GM19099 (cell line): ENCODE results near the gene MTG1.

Experiments used
- POLR2A ChIP-seq: IDR thresholded peaks from 3 replicates; pipeline ENCODE4 v1.6.1; 2011; ENCODE audit warnings: low read depth; ENCODE audit not compliant: insufficient read length; ENCODE audit errors: extremely low read depth

MTG1 gene

GRCh38 chr10:133458710-133459453, 64.9 kb downstream of the MTG1 start:
- no peak for TF ChIP-seq POLR2A

GRCh38 chr10:133459454-133460207, 65.7 kb downstream of the MTG1 start:
- no peak for TF ChIP-seq POLR2A

- TF ChIP-seq POLR2A, result no peak
Observed at GRCh38 chr10:133460208-133460769, 66.3 kb downstream of the MTG1 start.

GRCh38 chr10:133461027-133461426, 67.1 kb downstream of the MTG1 start:
- TF ChIP-seq POLR2A, result no peak

GRCh38 chr10:133461841-133462240, 67.9 kb downstream of the MTG1 start:
- TF ChIP-seq POLR2A, result no peak

GRCh38 chr10:133462512-133463305, 68.8 kb downstream of the MTG1 start:
- TF ChIP-seq POLR2A, result no peak

GRCh38 chr10:133464582-133465031, 70.7 kb downstream of the MTG1 start:
- TF ChIP-seq POLR2A, result no peak

- TF ChIP-seq POLR2A, result no peak
Observed at GRCh38 chr10:133465191-133465949, 71.4 kb downstream of the MTG1 start.

- no peak for TF ChIP-seq POLR2A
Observed at GRCh38 chr10:133465950-133466474, 72.1 kb downstream of the MTG1 start.

GRCh38 chr10:133466683-133467275, 72.8 kb downstream of the MTG1 start:
- TF ChIP-seq POLR2A, result no peak

- TF ChIP-seq POLR2A, result no peak
Observed at GRCh38 chr10:133467286-133467911, 73.4 kb downstream of the MTG1 start.

- TF ChIP-seq POLR2A, result no peak
Observed at GRCh38 chr10:133471300-133472109, 77.5 kb downstream of the MTG1 start.
